Measurements from ENCODE around the gene BANK1.
A peak's percentile ranks its signal among the peaks of the same experiment; 100 is the strongest.

BANK1 gene

GRCh38 chr4:102036619-102037376 lies 246.3 kb downstream of the BANK1 start:
- DNase-seq (ENCODE audit: low spot score): peak; percentile 20

DNA sequence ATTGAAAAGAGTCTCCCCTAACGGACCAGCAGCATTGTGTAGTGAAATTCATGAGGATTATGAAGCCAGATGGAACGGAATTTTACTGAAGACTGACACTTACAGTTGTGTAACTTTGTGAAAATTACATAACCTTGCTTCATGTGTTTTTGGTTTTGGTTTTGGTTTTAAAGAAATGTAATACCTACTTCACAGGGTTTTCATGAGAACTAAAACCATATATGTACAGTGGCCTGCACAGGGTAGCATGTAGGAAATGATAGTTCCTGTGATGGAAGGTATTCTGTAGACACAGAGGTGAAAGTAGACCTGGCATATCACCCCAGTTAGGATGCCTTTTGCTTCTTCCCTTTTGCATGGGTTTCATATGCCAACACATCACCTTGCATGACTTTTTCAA lies 247.0 kb downstream of the BANK1 start:
- no peak for DNase-seq (ENCODE audit: low spot score)

- DNase-seq (ENCODE audit: low spot score): no peak
Measured at GRCh38 chr4:102042871-102043802, 252.6 kb downstream of the BANK1 start.

GRCh38 chr4:102047616-102048015 lies 257.1 kb downstream of the BANK1 start:
- no peak for DNase-seq (ENCODE audit: low spot score)

DNA sequence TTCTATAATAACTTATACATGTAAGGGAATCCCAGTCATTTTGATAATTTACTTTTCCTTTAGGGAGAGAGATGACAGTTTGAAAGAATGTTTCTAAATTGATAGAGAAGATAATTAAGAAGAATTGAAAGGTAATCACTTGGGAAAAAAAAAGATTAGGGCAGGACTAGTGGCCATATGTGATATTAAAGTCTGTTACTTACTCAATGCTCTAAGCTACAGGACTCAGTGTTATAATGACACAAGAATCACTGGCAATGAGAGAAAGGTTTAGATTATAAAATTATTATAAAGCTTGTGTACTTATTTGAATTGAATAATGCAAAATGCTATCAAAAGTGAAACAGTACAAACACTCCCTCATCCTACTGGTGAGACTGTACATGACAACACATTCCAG lies 265.3 kb downstream of the BANK1 start:
- no peak for DNase-seq (ENCODE audit: low spot score)

DNA sequence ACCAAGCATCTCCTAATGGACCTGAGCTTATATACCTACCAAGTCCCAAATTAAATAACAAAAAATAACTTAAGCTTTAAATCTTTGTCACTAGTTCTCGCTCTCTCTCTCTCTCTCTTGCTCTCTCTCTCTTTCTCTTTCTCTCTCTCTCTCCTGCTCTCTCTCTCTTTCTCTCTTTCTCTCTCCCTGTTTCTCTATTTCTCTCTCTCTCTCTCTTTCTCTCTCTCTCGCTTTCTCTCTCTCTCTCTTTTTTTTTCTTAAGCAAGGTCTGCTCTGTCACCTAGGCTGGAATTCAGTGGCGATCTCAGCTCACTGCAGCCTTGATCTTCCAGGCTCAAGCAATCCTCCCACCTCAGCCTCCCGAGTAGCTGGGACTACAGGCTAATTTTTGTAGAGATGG lies 266.6 kb downstream of the BANK1 start:
- DNase-seq (ENCODE audit: low spot score): no peak

GRCh38 chr4:102061133-102061532 lies 270.6 kb downstream of the BANK1 start:
- no peak for DNase-seq (ENCODE audit: low spot score)

- no peak for DNase-seq (ENCODE audit: low spot score)
Measured at GRCh38 chr4:102064747-102065442, 274.4 kb downstream of the BANK1 start.

DNA sequence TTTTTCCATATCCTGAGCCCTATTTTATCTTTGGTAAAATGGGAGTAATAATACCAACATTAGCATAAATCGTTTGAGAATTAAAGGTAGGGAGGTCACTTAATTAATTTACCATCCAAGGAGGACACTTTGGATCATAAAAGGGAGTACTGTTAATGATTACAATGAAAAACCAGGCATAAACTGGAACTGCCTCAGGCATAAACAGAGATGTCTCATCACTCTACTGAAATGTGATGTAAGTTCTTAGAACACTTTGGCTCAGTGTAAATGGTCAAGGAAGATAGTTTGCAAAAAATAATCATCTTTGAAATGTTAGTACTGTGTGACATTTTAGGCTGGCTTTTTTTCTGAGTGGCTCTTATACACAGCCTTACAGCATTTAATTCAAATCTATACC lies 286.1 kb downstream of the BANK1 start:
- DNase-seq (ENCODE audit: low spot score): no peak

- DNase-seq (ENCODE audit: low spot score): no peak
Measured at GRCh38 chr4:102080184-102080583, 289.7 kb downstream of the BANK1 start.

GRCh38 chr4:102089850-102090621 lies 299.5 kb downstream of the BANK1 start:
- DNase-seq (ENCODE audit: low spot score): no peak

DNA sequence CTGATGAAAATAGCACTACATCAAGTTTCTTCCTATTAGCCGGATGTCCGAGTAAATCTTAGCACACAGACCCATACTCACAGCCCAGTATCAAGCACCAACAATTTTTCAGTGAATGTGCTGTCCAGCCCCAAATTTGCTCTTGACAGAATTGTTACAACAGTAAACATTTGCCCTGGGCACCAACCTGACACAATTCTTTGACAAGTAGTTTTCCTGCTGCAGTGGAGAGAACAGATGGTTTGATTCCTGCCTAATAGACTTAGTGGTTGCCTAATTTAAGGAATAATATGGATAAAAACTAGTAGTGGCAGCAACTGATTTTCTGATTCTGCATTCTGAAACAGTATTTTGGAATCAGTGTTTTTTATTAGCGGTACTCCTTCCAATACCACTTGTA lies 301.1 kb downstream of the BANK1 start:
- DNase-seq (ENCODE audit: low spot score): no peak

DNA sequence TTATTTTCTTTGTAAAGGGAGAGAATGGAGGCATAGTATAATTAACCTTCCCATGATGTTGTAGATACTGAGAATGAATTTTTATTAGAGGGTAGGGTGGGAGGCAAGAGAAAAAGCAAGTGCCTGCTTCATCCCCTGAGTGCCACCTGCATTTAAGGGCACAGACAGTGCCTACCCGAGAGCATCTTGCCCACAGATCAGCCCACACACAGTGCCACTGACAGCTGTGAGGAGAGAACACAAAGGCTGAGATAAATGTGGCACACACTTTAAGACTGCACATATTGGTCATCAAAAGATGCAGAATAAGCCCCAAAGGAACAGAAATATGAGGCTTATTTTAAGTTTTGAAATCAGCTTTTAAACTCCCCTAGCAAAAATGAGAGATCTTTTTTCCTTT lies 304.0 kb downstream of the BANK1 start:
- no peak for DNase-seq (ENCODE audit: low spot score)

DNA sequence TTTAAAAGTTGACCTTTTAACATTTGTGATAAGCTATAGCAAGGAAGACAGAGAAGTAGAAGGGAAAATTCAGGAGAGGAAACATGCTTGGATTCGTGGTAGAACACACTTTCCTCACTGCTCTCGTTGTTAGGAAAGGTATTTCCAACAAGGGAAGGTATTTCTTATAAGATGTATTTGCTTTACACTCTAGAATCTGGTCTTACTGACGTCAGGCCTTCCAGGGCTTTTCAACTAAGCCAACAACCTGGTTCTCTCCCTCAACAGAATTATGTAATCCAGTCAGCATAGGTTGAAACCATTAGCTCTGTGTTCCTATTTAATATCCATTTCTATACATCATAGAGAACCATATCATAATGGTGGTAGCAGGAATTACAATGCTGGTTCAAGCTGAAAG lies 312.8 kb downstream of the BANK1 start:
- DNase-seq (ENCODE audit: low spot score): no peak

GRCh38 chr4:102104278-102104677 lies 313.7 kb downstream of the BANK1 start:
- no peak for DNase-seq (ENCODE audit: low spot score)

GRCh38 chr4:102105983-102106382 lies 315.5 kb downstream of the BANK1 start:
- no peak for DNase-seq (ENCODE audit: low spot score)

DNA sequence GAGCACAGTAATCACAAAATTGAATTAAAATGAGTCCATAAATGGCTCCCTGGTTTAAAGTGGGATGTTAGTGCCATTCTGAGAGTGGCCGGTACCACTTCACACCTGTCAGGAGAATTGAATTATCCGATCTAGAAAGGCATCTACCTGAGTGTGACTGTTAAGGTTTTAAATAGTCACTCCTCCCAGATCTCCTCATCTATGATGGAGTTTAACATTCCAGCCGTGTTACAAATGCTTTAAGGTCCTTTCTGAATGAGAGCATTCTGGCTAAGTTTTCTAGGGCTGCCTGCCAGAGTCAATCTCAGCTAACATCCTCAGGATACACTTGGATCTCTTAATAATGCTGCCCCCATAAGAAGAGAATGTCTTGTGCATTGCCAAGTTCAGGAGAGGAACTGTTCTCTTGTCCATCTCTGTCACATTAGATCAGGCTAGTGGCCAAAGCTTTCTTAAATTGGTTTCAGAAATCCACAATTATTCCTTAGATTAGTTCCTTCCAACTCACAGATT lies 323.6 kb downstream of the BANK1 start:
- DNase-seq (ENCODE audit: low spot score): no peak

GRCh38 chr4:102116121-102116520 lies 325.6 kb downstream of the BANK1 start:
- no peak for DNase-seq (ENCODE audit: low spot score)

DNA sequence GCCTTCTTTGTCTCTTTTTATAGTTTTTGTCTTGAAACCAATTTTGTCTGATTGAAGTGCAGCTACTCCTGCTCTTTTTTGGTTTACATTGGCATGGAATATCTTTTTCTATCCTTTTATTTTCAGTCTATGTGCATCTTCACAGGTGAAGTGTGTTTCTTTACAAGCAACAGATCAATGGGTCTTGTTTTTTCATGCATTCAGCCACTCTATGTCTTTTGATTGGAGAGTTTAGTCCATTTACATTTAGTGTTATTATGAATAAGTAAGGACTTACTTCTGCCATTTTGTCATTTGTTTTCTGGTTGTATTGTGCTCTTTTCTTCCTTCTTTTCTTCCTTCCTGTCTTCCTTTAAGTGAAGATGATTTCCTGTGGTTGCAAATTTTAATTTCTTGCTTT lies 330.3 kb downstream of the BANK1 start:
- no peak for DNase-seq (ENCODE audit: low spot score)

All from GM03348 (cell line).